PFSK-1 (cell line): ENCODE data around the gene TMEM151A.

Source experiments
- FOXP2 ChIP-seq: optimal IDR thresholded peaks from 2 replicates; pipeline ENCODE3; 2011; ENCODE audit warnings: borderline replicate concordance, control low read depth, inconsistent platforms; ENCODE audit not compliant: insufficient read depth; ENCODE audit errors: extremely low read length, extremely low read depth
- POLR2AphosphoS5 ChIP-seq: IDR thresholded peaks from 2 replicates; pipeline ENCODE4 v1.6.1; 2012; ENCODE audit warnings: low read depth, mild to moderate bottlenecking, control low read depth, low read length, moderate library complexity
- SIN3A ChIP-seq: IDR thresholded peaks from 2 replicates; pipeline ENCODE4 v1.6.1; 2012; ENCODE audit warnings: mild to moderate bottlenecking, low read length, moderate library complexity, borderline replicate concordance; ENCODE audit not compliant: insufficient read depth
- TAF1 ChIP-seq: IDR thresholded peaks from 2 replicates; pipeline ENCODE4 v1.6.1; 2012; ENCODE audit warnings: low read length, control low read depth, borderline replicate concordance; ENCODE audit not compliant: insufficient read depth
- TF ChIP-seq, protein P1 (sequence below), 2 experiments: IDR thresholded peaks; 2 replicates each; pipeline versions ENCODE4 v1.6.1 to v1.8.0; 2011 to 2012; ENCODE audit warnings: low read depth in 2 of 2, low read length in 2 of 2, control low read depth in 1 of 2, inconsistent platforms in 1 of 2, mild to moderate bottlenecking in 1 of 2, moderate library complexity in 1 of 2; ENCODE audit not compliant: insufficient read depth in 1 of 2

TMEM151A gene

DNA sequence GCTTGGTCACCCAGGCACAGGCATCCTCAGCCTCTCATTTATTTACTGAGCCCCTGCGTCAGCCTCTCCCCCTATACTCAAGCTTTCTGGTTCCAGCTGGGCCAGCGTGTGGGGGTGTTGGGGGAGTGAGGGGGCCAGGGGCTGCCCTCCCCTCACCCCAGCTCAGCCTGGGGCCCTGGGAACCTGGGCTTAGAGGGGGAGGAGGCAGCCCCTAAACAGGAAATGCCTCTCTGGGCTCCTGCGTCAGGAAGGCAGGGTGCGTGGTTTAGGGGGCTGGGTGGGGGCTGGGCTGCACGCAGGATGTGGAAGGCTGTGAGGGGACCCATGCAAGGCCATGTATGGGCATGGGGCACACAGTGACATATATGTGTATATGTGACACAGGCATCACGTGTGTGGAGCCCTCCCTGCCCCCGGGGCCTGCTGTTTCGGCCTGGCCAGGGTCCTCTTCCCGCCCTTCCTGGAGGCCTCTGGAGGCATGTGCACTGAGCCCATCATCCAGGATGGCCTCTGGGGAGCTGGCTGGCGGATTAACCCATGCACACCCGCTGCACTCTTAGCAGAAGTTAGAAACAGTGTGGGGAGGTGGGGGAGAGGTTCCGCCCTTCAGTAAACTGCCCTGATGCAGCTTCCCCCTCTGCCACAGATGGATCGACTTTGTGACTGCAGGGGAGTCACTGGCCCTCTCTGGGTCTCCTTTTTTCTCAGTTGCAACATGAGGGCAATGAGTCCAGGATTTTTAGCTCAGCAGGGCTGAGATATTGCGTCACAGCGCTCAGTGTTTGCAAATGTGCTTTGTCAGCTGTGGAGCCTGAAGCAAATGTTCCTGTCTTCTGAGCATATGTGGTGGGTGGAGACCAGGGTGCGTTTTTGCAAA, 26.3 kb downstream of the TMEM151A start:
- TF ChIP-seq SIN3A (no peak), FOXP2 (no peak), POLR2AphosphoS5 (no peak), TAF1 (no peak)
- TF ChIP-seq, protein P1, sequence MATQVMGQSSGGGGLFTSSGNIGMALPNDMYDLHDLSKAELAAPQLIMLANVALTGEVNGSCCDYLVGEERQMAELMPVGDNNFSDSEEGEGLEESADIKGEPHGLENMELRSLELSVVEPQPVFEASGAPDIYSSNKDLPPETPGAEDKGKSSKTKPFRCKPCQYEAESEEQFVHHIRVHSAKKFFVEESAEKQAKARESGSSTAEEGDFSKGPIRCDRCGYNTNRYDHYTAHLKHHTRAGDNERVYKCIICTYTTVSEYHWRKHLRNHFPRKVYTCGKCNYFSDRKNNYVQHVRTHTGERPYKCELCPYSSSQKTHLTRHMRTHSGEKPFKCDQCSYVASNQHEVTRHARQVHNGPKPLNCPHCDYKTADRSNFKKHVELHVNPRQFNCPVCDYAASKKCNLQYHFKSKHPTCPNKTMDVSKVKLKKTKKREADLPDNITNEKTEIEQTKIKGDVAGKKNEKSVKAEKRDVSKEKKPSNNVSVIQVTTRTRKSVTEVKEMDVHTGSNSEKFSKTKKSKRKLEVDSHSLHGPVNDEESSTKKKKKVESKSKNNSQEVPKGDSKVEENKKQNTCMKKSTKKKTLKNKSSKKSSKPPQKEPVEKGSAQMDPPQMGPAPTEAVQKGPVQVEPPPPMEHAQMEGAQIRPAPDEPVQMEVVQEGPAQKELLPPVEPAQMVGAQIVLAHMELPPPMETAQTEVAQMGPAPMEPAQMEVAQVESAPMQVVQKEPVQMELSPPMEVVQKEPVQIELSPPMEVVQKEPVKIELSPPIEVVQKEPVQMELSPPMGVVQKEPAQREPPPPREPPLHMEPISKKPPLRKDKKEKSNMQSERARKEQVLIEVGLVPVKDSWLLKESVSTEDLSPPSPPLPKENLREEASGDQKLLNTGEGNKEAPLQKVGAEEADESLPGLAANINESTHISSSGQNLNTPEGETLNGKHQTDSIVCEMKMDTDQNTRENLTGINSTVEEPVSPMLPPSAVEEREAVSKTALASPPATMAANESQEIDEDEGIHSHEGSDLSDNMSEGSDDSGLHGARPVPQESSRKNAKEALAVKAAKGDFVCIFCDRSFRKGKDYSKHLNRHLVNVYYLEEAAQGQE (IDR thresholded peaks at IDR 0.05; ENCODE audit: insufficient read depth in 1 of 2, low read depth in 2 of 2, low read length in 2 of 2): no peak

DNA sequence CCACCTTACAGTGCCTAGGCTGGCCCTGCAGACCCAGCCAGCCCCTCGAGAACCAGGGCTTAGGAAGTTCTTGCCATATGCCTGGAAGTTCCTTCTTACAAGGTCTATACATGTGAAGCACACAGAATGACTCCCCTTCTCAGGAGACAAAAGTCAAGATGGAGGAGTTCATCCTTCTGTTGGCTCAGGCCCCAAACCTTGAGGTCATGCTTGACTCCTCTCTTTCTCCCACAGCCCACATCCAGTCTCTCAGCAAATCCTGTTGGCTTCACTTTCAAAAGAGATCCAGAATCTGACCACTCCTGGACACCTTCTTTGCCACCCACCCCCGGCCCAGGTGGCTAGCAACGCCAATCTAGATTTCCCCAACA, 26.9 kb downstream of the TMEM151A start:
- TF ChIP-seq SIN3A: no peak
- TF ChIP-seq POLR2AphosphoS5: no peak
- no peak for TF ChIP-seq TAF1
- TF ChIP-seq, protein P1 (IDR thresholded peaks at IDR 0.05; ENCODE audit: insufficient read depth in 1 of 2, low read depth in 2 of 2, low read length in 2 of 2): no peak
- no peak for TF ChIP-seq FOXP2

DNA sequence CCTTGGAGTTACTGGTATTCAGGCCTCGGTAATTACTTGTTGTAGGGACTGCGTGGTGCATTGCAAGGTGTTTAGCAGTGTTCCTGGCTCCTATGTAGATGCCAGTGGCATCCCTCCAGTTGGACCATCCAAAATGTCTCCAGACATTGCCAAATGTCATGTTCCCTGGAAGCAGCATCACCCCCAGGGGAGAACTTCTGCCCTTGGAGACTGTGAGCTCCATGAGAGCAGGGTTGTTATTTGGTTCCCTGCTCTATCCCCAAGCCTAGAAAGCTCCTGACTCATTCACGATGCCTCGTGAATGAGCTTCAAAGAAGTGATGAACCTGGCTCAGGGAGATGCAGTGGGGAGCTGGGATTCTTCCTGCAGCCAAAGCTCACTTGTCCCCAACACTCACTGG, 29.9 kb downstream of the TMEM151A start:
- TF ChIP-seq, protein P1 (IDR thresholded peaks at IDR 0.05; ENCODE audit: insufficient read depth in 1 of 2, low read depth in 2 of 2, low read length in 2 of 2): no peak
- TF ChIP-seq TAF1: no peak
- TF ChIP-seq POLR2AphosphoS5: no peak
- TF ChIP-seq FOXP2: no peak
- no peak for TF ChIP-seq SIN3A

DNA sequence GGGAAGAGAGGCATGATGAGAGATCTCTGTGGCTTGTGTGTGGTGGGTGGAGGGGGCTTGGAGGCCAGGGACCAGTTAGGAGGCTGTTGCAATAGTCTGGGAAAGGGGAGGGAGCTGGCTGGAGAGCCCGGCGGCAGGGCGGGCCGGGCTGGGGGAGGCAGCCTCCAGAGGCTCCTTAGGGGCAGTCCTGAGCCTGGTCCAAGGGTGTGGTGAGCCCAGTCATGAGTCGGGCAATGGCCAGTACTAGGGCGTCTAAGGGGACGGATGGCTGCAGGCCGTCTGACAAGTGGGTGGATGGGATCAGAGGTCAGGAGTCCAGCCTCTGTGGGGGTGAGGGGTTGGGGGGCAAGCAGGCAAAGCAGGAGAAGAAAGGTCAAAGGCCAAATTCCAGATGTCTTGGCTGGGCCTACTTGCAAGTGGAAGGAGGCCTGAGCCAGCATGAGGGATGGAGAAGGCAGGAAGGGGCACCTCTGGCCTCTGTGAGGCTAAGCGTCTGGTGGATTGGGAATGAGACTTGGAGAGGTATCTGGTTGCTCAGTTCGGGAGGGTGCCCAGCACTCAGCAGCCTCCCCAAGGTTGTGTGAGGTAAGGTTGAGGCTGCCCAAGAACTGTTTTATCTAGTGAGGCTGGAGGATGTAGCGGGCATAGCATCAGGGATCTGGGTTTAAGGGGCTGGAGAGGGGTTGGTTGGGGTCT, 31.2 kb downstream of the TMEM151A start:
- TF ChIP-seq, protein P1 (IDR thresholded peaks at IDR 0.05; ENCODE audit: insufficient read depth in 1 of 2, low read depth in 2 of 2, low read length in 2 of 2): no peak
- TF ChIP-seq FOXP2 (no peak), POLR2AphosphoS5 (no peak), SIN3A (no peak), TAF1 (no peak)

DNA sequence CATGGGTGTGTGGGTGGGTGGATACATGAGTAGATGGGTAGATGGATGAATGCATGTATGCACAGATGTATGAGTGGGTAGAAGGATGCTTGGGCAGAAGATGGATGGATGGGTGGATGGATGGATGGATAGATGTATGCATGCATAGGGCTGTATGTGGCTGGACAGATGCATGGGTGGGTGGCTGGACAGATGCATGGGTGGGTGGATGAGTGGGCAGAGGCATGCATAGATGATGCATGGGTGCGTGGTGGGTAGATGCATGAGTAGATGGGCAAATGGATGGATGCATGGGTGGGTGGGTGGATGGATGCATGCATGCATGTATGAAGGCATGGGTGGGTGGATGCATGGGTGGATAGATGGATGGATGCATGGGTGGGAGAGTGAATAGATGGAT, 32.0 kb downstream of the TMEM151A start:
- TF ChIP-seq FOXP2 (no peak), TAF1 (no peak)
